Naive B cell (primary cell): ENCODE data around the gene CCDC73. TPM values are rescaled to one million over a fixed set of nuclear protein-coding genes. Genes with fewer than 3 reads are reported as not detected.
"Not testable (repeated sequence)": the region's sequence is repeated elsewhere in the genome, so short reads cannot be mapped to it uniquely, and the experiment has no call there.

Experiments
- ATAC-seq, 2 donors: fragments of 150-1000 bp; cut with Tn5 transposase; 2 replicates each; pipeline ENCODE4 v1.10.0; 2021; ENCODE audit warnings: low read depth in 2 of 2, mild to moderate bottlenecking in 2 of 2, moderate library complexity in 2 of 2
- DNase-seq: peaks from one replicate; pipeline ENCODE4 v3.0.0; 2022
- H3K27ac Mint-ChIP-seq, 6 donors: one replicate each; pipeline ENCODE4 v1.8.0; 2020 to 2022; ENCODE audit warnings: mild to moderate bottlenecking in 6 of 6, mixed read lengths in 6 of 6, moderate library complexity in 5 of 6, inconsistent platforms in 2 of 6
- H3K27me3 Mint-ChIP-seq, 3 donors: one replicate each; pipeline ENCODE4 v1.8.0; 2021 to 2022; ENCODE audit warnings: mixed read lengths in 3 of 3, mild to moderate bottlenecking in 1 of 3
- H3K36me3 Mint-ChIP-seq, 2 donors: one replicate each; pipeline ENCODE4 v1.8.0; 2020 to 2022; ENCODE audit warnings: mixed read lengths in 2 of 2, inconsistent platforms in 1 of 2, mild to moderate bottlenecking in 1 of 2
- H3K4me1 Mint-ChIP-seq, 3 donors: one replicate each; pipeline ENCODE4 v1.8.0; 2020 to 2022; ENCODE audit warnings: mixed read lengths in 3 of 3, inconsistent platforms in 1 of 3, mild to moderate bottlenecking in 1 of 3, moderate library complexity in 1 of 3
- H3K4me3 Mint-ChIP-seq, 8 donors: one replicate each; pipeline ENCODE4 v1.8.0; 2020 to 2022; ENCODE audit warnings: mild to moderate bottlenecking in 8 of 8, mixed read lengths in 8 of 8, moderate library complexity in 8 of 8, inconsistent platforms in 2 of 8
- H3K9me3 Mint-ChIP-seq, 7 donors: one replicate each; pipeline ENCODE4 v1.8.0; 2020 to 2022; ENCODE audit warnings: mixed read lengths in 7 of 7, mild to moderate bottlenecking in 5 of 7, inconsistent platforms in 2 of 7, moderate library complexity in 1 of 7
- polyA plus RNA-seq, 6 donors: library from polyadenylated mRNA; unstranded; fragments of 300-500 nt; fragmentation: Illumina TruSeq; gene quantifications; one replicate each; pipeline ENCODE4 v1.2.3, GENCODE V29; 2021; ENCODE audit warnings: low read depth in 6 of 6

Gene CCDC73
- polyA plus RNA-seq, 6 donors from 2014 or later: not detected

GRCh38 chr11:32826113-32826512 lies 31.7 kb upstream of the CCDC73 start:
- ATAC-seq: no peak
- Mint-ChIP-seq H3K27ac (no peak overlapping the region), H3K27me3 (peaks cover 7 to 20% (median 14%) of the 10 kb centered on the region in 3 donors), H3K4me1 (peaks cover 6 to 12% (median 8%) of the 10 kb centered on the region in 3 donors), H3K36me3 (no peaks in the 10 kb centered on the region), H3K4me3 (no peak overlapping the region), H3K9me3 (peaks cover 0 to 4% (median 2%) of the 10 kb centered on the region in 7 donors)
- no peak for DNase-seq

GRCh38 chr11:32823617-32824016 lies 29.2 kb upstream of the CCDC73 start:
- not testable (repeated sequence) for H3K36me3 Mint-ChIP-seq, H3K27me3 Mint-ChIP-seq, H3K9me3 Mint-ChIP-seq, DNase-seq, H3K4me3 Mint-ChIP-seq, ATAC-seq, H3K4me1 Mint-ChIP-seq
- H3K27ac Mint-ChIP-seq: peak overlapping the region in 1 of 6 donors; percentile 21

- Mint-ChIP-seq H3K27me3 (peaks cover 0 to 7% (median 0%) of the 10 kb centered on the region in 3 donors), H3K4me3 (no peak overlapping the region)
- no peak for ATAC-seq
These were observed 27.6 kb upstream of the CCDC73 start for GRCh38 chr11:32821917-32822560.

GRCh38 chr11:32821517-32821916 lies 27.1 kb upstream of the CCDC73 start:
- Mint-ChIP-seq H3K4me3 (no peak overlapping the region), H3K4me1 (no peaks in the 10 kb centered on the region)

More at GRCh38 chr11:32821917-32822560, 27.6 kb upstream of the CCDC73 start:
- no peak overlapping the region for H3K27ac Mint-ChIP-seq
- H3K36me3 Mint-ChIP-seq: no peaks in the 10 kb centered on the region
- DNase-seq: no peak
- H3K9me3 Mint-ChIP-seq: peaks cover 0 to 4% (median 2%) of the 10 kb centered on the region in 7 donors
- no peaks in the 10 kb centered on the region for H3K4me1 Mint-ChIP-seq

GRCh38 chr11:32820497-32820896 lies 26.0 kb upstream of the CCDC73 start:
- H3K9me3 Mint-ChIP-seq: peaks cover 0 to 4% (median 2%) of the 10 kb centered on the region in 7 donors
- H3K27me3 Mint-ChIP-seq: peaks cover 0 to 7% (median 0%) of the 10 kb centered on the region in 3 donors
- H3K36me3 Mint-ChIP-seq: no peaks in the 10 kb centered on the region
- no peak overlapping the region for H3K27ac Mint-ChIP-seq
- H3K4me3 Mint-ChIP-seq: no peak overlapping the region
- DNase-seq (no peak), ATAC-seq (no peak)
- H3K4me1 Mint-ChIP-seq: no peaks in the 10 kb centered on the region

More at GRCh38 chr11:32821517-32821916, 27.1 kb upstream of the CCDC73 start:
- Mint-ChIP-seq H3K36me3 (no peaks in the 10 kb centered on the region), H3K9me3 (peaks cover 0 to 4% (median 2%) of the 10 kb centered on the region in 7 donors), H3K27ac (no peak overlapping the region), H3K27me3 (peaks cover 0 to 7% (median 0%) of the 10 kb centered on the region in 3 donors)
- DNase-seq (no peak), ATAC-seq (no peak)

- ATAC-seq (no peak), DNase-seq (no peak)
- Mint-ChIP-seq H3K27ac (no peak overlapping the region), H3K4me3 (no peak overlapping the region), H3K9me3 (peaks cover 0 to 4% (median 2%) of the 10 kb centered on the region in 7 donors), H3K4me1 (no peaks in the 10 kb centered on the region), H3K27me3 (peaks cover 0 to 7% (median 0%) of the 10 kb centered on the region in 3 donors), H3K36me3 (no peaks in the 10 kb centered on the region)
These were observed 24.7 kb upstream of the CCDC73 start for GRCh38 chr11:32819187-32819586.

- H3K9me3 Mint-ChIP-seq: peaks cover 0 to 3% (median 0%) of the 10 kb centered on the region in 7 donors
- ATAC-seq: no peak
These were observed 23.4 kb upstream of the CCDC73 start for GRCh38 chr11:32817852-32818183.

GRCh38 chr11:32817181-32817851 lies 22.9 kb upstream of the CCDC73 start:
- no peak for ATAC-seq
- no peaks in the 10 kb centered on the region for H3K9me3 Mint-ChIP-seq

More at GRCh38 chr11:32817852-32818183, 23.4 kb upstream of the CCDC73 start:
- Mint-ChIP-seq H3K36me3 (no peaks in the 10 kb centered on the region), H3K4me1 (no peaks in the 10 kb centered on the region), H3K27me3 (peaks cover 0 to 7% (median 0%) of the 10 kb centered on the region in 3 donors), H3K27ac (no peak overlapping the region), H3K4me3 (no peak overlapping the region)
- no peak for DNase-seq

GRCh38 chr11:32809313-32809712 lies 14.9 kb upstream of the CCDC73 start:
- no peaks in the 10 kb centered on the region for H3K9me3 Mint-ChIP-seq
- H3K27me3 Mint-ChIP-seq: no peaks in the 10 kb centered on the region
- DNase-seq: peak; percentile 18
- H3K27ac Mint-ChIP-seq: no peak overlapping the region
- peak; percentile 59 to 63 for ATAC-seq
- no peaks in the 10 kb centered on the region for H3K4me1 Mint-ChIP-seq
- H3K36me3 Mint-ChIP-seq: no peaks in the 10 kb centered on the region
- H3K4me3 Mint-ChIP-seq: no peak overlapping the region

More at GRCh38 chr11:32817181-32817851, 22.9 kb upstream of the CCDC73 start:
- Mint-ChIP-seq H3K27me3 (peaks cover 0 to 7% (median 0%) of the 10 kb centered on the region in 3 donors), H3K36me3 (no peaks in the 10 kb centered on the region), H3K27ac (no peak overlapping the region), H3K4me3 (no peak overlapping the region), H3K4me1 (no peaks in the 10 kb centered on the region)
- DNase-seq: no peak

GRCh38 chr11:32796425-32796824 lies 2.0 kb upstream of the CCDC73 start:
- no peak for DNase-seq
- H3K36me3 Mint-ChIP-seq: no peaks in the 10 kb centered on the region
- no peaks in the 10 kb centered on the region for H3K9me3 Mint-ChIP-seq
- H3K27me3 Mint-ChIP-seq: peaks cover 0 to 4% (median 0%) of the 10 kb centered on the region in 3 donors
- H3K27ac Mint-ChIP-seq: no peak overlapping the region
- no peak overlapping the region for H3K4me3 Mint-ChIP-seq
- no peak for ATAC-seq
- H3K4me1 Mint-ChIP-seq: peaks cover 0 to 6% (median 0%) of the 10 kb centered on the region in 3 donors

- ATAC-seq (peak; percentile 75 to 82), DNase-seq (peak; percentile 29)
- Mint-ChIP-seq H3K27ac (peak overlapping the region in 1 of 6 donors; percentile 18), H3K27me3 (peaks cover 0 to 8% (median 0%) of the 10 kb centered on the region in 3 donors), H3K4me3 (peak overlapping the region in 4 of 8 donors; percentile 23 to 77 (median 54)), H3K36me3 (no peaks in the 10 kb centered on the region), H3K9me3 (no peaks in the 10 kb centered on the region), H3K4me1 (peaks cover 0 to 6% (median 0%) of the 10 kb centered on the region in 3 donors)
These were observed 1.4 kb downstream of the CCDC73 start for GRCh38 chr11:32792948-32793475.

GRCh38 chr11:32792111-32792947 lies 2.1 kb downstream of the CCDC73 start:
- H3K4me3 Mint-ChIP-seq: no peak overlapping the region
- H3K27ac Mint-ChIP-seq: no peak overlapping the region
- DNase-seq: no peak

GRCh38 chr11:32790916-32791315 lies 3.5 kb downstream of the CCDC73 start:
- no peak for DNase-seq
- ATAC-seq: no peak
- peaks cover 0 to 8% (median 0%) of the 10 kb centered on the region in 3 donors for H3K27me3 Mint-ChIP-seq
- H3K36me3 Mint-ChIP-seq: no peaks in the 10 kb centered on the region
- no peak overlapping the region for H3K27ac Mint-ChIP-seq
- peaks cover 0 to 6% (median 0%) of the 10 kb centered on the region in 3 donors for H3K4me1 Mint-ChIP-seq
- no peaks in the 10 kb centered on the region for H3K9me3 Mint-ChIP-seq
- H3K4me3 Mint-ChIP-seq: no peak overlapping the region

More at GRCh38 chr11:32792111-32792947, 2.1 kb downstream of the CCDC73 start:
- ATAC-seq: peak in 1 of 2 donors; percentile 5
- Mint-ChIP-seq H3K4me1 (peaks cover 0 to 6% (median 0%) of the 10 kb centered on the region in 3 donors), H3K36me3 (no peaks in the 10 kb centered on the region), H3K27me3 (peaks cover 0 to 8% (median 0%) of the 10 kb centered on the region in 3 donors), H3K9me3 (no peaks in the 10 kb centered on the region)
